Measurements from ENCODE around the gene RGMB. TPM values are rescaled to one million over a fixed set of nuclear protein-coding genes. Genes with fewer than 3 reads are reported as not detected.

Gene RGMB
- total and polyA plus RNA-seq, 7 donors, result 8.2 to 25.7 (median 14.1) TPM

DNA sequence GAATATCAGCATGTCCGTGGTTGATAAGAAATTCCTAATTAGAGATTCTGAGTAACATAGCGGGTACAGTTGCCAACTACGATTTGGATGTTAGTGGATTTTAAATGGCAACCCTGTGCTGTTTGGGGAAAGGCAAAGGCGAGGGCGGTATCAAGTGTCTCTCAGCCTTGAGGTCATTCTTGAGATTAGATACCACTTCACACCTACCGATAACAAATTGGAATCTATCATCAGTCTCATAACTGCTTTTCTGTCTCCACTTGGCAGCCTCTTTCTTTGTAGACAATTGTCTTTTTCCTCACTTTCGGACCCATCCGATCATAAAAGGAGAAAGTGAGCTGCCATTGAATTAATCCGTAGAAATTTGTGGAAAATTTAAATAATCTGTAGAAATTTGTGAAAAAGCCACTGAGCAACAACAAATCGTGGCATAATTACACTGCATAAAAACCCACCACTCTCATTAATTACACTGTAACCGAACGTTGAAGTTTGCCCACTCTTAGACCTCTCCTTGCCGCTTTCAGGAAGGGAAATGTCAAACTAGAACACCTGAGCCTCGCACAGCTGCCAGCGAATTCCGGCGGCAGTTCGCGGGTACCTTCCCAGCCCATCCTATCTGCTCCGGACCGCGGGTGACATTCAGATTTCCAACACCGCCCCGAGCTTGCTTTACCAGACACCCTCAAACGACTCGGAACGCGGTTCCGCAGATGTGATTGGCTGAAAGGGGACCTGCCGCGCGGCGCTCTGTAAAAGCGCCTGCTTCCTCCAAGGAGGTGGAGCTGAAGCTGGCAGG, 849 bp upstream of the RGMB start:
- intact Hi-C loops (cut with DNase I), result loop anchor here in 1 of 2 donors (5.0 to 10.0 kb wide), 2 partner anchors 152 to 1590 kb away; partner anchors contain the start of genes CHD1 and RIOK2
- Histone ChIP-seq H3K4me1 (peaks cover 35% of the 10 kb centered on the region), H3K36me3 (ENCODE audit: insufficient read depth in 1 of 2, low read depth in 1 of 2) (no peaks in the 10 kb centered on the region), H3K9me3 (no peaks in the 10 kb centered on the region), H3K27ac (peak overlapping the region; percentile 97), H3K4me3 (peak overlapping the region; percentile 92), H3K27me3 (ENCODE audit: insufficient read depth in 3 of 3, low read length in 2 of 3) (no peaks in the 10 kb centered on the region)
- ATAC-seq (peak; percentile 65 to 70 (median 68)), DNase-seq (peak; percentile 77 to 85)
- WGBS, 3 donors, result 6 to 8% (median 6%) methylated on average over 34 of the region's 34 CpGs
- TF ChIP-seq, protein P1, sequence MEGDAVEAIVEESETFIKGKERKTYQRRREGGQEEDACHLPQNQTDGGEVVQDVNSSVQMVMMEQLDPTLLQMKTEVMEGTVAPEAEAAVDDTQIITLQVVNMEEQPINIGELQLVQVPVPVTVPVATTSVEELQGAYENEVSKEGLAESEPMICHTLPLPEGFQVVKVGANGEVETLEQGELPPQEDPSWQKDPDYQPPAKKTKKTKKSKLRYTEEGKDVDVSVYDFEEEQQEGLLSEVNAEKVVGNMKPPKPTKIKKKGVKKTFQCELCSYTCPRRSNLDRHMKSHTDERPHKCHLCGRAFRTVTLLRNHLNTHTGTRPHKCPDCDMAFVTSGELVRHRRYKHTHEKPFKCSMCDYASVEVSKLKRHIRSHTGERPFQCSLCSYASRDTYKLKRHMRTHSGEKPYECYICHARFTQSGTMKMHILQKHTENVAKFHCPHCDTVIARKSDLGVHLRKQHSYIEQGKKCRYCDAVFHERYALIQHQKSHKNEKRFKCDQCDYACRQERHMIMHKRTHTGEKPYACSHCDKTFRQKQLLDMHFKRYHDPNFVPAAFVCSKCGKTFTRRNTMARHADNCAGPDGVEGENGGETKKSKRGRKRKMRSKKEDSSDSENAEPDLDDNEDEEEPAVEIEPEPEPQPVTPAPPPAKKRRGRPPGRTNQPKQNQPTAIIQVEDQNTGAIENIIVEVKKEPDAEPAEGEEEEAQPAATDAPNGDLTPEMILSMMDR (IDR thresholded peaks at IDR 0.05), result no peak

DNA sequence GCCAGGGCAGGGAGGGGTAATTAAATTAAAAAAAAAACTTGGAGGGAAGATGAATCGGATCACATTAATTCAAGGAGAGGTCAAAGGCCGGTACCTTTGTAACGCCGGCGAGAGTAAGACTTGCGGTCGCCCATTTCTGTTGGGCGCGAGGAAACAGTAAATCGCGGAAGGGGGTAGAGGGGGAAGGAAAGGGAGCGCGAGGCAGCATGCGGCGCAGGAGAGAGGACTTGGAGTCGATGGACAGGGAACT, 324 bp upstream of the RGMB start:
- intact Hi-C loops (cut with DNase I), result loop anchor here in 1 of 2 donors (5.0 to 10.0 kb wide), 2 partner anchors 152 to 1591 kb away; partner anchors contain the start of genes CHD1 and RIOK2
- no peaks in the 10 kb centered on the region for H3K9me3 ChIP-seq
- H3K27me3 ChIP-seq (ENCODE audit: insufficient read depth in 3 of 3, low read length in 2 of 3), result no peaks in the 10 kb centered on the region
- ATAC-seq (no peak), DNase-seq (no peak)
- 0 to 1% (median 1%) methylated on average over 16 of the region's 16 CpGs for WGBS, 3 donors
- H3K4me3 ChIP-seq, result peak overlapping the region; percentile 92
- H3K4me1 ChIP-seq, result peaks cover 36% of the 10 kb centered on the region
- peak overlapping the region; percentile 97 for H3K27ac ChIP-seq
- H3K36me3 ChIP-seq (ENCODE audit: insufficient read depth in 1 of 2, low read depth in 1 of 2), result no peaks in the 10 kb centered on the region
- TF ChIP-seq, protein P1 (IDR thresholded peaks at IDR 0.05), result no peak

DNA sequence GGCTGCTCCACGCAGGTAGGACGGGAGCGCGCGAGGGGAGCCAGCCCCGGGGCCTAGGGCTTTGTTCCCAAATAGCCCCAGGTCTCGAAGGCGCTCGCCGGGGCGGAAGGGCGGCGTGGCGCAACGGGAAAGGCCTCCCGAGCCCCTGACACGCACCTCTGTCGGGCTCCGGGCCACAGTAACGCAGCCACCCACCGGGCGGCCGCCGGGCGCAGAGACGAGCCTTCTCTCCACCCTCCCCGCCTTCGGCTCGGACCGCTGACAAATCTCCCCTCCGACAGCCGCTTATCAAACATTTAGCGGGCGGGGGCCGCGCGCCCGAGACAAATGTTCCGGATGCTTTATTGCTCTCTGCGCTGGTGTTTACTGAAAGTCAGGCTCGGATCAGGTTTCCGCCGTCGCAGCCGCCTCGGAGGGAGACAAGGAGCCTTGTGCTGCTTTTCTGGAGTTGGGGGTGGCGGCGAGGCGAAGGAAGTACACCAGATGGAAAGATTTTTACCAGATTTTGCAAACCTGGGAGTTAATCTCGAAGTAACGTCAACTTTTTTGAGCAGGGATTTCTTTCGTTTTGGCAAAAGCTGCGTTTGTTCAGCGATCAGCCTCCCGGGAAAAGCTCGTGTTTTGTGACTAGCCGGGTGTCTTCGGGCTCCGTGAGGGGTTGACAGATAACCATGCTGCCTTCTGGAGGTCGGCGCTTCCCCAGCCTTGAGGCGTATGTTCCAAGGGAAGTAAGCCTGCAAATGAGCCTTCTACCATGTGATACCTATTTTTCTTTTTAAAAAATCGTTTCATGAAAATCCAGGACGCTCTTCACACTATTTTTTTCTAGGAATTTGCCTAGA, 950 bp downstream of the RGMB start:
- H3K27ac ChIP-seq, result peak overlapping the region; percentile 97
- H3K4me1 ChIP-seq, result peaks cover 44% of the 10 kb centered on the region
- intact Hi-C loops (cut with DNase I), result loop anchor here in 1 of 2 donors (5.0 to 10.0 kb wide), 2 partner anchors 150 to 1592 kb away; partner anchors contain the start of genes CHD1 and RIOK2
- TF ChIP-seq, protein P1 (IDR thresholded peaks at IDR 0.05), result no peak
- H3K27me3 ChIP-seq (ENCODE audit: insufficient read depth in 3 of 3, low read length in 2 of 3), result no peaks in the 10 kb centered on the region
- no peaks in the 10 kb centered on the region for H3K9me3 ChIP-seq
- ATAC-seq (peak; percentile 34 to 46 (median 38)), DNase-seq (peak; percentile 71 to 84)
- no peaks in the 10 kb centered on the region for H3K36me3 ChIP-seq (ENCODE audit: insufficient read depth in 1 of 2, low read depth in 1 of 2)
- 0 to 1% (median 0%) methylated on average over 56 to 64 of the region's 64 CpGs for WGBS, 3 donors
- peak overlapping the region; percentile 92 for H3K4me3 ChIP-seq

DNA sequence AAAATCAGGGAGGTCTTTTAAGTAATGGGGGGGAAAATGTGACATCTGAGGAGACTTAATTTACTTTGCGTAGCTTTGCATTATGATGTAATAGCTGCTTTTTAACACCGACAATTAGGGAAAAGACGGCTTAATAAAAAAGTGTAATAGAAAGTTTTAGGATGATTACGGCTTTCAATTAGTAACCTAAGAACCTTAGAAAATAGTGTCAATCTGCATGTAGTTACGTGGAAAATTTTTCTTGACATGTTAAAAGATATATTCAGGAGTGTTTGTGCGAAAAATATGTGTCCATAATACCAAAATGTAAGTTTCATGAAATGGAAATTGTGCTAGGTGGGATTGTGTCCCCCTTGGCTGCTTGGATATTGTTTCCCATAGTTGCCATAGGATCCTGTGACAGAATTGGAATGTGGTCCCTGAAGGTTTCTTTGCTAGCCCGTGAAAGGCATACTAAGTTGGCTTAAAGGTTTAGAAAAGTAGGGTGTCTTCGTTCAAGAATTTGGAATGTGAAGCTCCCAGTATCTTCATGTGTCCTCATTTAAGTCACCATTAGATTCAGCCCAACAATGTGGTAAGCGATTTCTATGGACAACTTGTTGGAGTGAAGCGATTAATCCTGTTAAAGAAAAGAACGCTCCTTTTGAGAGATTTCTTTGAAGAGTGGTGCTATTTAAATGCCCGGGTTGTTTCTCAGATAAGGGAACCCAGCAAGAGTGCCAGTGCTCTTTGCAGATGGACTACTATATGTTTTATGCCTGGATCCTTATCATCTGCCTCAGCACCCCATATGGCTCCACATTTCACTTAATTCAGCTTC, 2.0 kb downstream of the RGMB start:
- no peak for DNase-seq
- WGBS, 3 donors, result 22 to 33% (median 27%) methylated on average over 12 of the region's 12 CpGs
- peaks cover 53% of the 10 kb centered on the region for H3K4me1 ChIP-seq
- H3K27me3 ChIP-seq (ENCODE audit: insufficient read depth in 3 of 3, low read length in 2 of 3), result no peaks in the 10 kb centered on the region
- intact Hi-C loops (cut with DNase I), result loop anchor here in 1 of 2 donors (10.0 kb wide), 1 partner anchor 149 kb away; the partner anchor contains the start of gene CHD1
- TF ChIP-seq, protein P1 (IDR thresholded peaks at IDR 0.05), result no peak
- no peak for ATAC-seq
- peaks cover 0 to under 1% of the 10 kb centered on the region in 2 donors for H3K36me3 ChIP-seq (ENCODE audit: insufficient read depth in 1 of 2, low read depth in 1 of 2)
- no peaks in the 10 kb centered on the region for H3K9me3 ChIP-seq
- H3K27ac ChIP-seq, result peak overlapping the region; percentile 97
- H3K4me3 ChIP-seq, result peak overlapping the region; percentile 92

Measured in psoas muscle (tissue), 8 donors.